Hepatocyte (in vitro differentiated cells): ENCODE results near the gene CD81. TPM values are rescaled to one million over a fixed set of nuclear protein-coding genes. Genes with fewer than 3 reads are reported as not detected.
"Not testable (repeated sequence)": the region's sequence is repeated elsewhere in the genome, so short reads cannot be mapped to it uniquely, and the experiment has no call there.

Experiments
- DNase-seq: peaks from one replicate; pipeline ENCODE4 v3.0.0-alpha.2; 2016; ENCODE audit warnings: low spot score
- H2AFZ ChIP-seq: fragments of 200-600 bp; sonication (generic); 2 replicates; pipeline ENCODE4 v1.6.0; 2016; ENCODE audit warnings: antibody characterized with exemption, mild to moderate bottlenecking
- H3K27ac ChIP-seq: fragments of 200-600 bp; sonication (generic); 2 replicates; pipeline ENCODE4 v1.5.1; 2016; ENCODE audit warnings: mild to moderate bottlenecking
- H3K27me3 ChIP-seq: fragments of 200-600 bp; sonication (generic); 2 replicates; pipeline ENCODE4 v1.6.1; 2016
- H3K36me3 ChIP-seq: fragments of 200-600 bp; sonication (generic); replicated peaks from 2 replicates; pipeline ENCODE4 v1.5.1; 2016; ENCODE audit warnings: low read depth; ENCODE audit not compliant: insufficient read depth
- H3K4me1 ChIP-seq: fragments of 200-600 bp; sonication (generic); 2 replicates; pipeline ENCODE4 v1.5.1; 2016; ENCODE audit warnings: mild to moderate bottlenecking, moderate library complexity; ENCODE audit not compliant: insufficient read depth
- H3K4me2 ChIP-seq: fragments of 200-600 bp; sonication (generic); 2 replicates; pipeline ENCODE4 v1.6.0; 2016
- H3K4me3 ChIP-seq: fragments of 200-600 bp; sonication (generic); 2 replicates; pipeline ENCODE4 v1.5.1; 2016; ENCODE audit warnings: mild to moderate bottlenecking
- H3K79me2 ChIP-seq: fragments of 200-600 bp; sonication (generic); 2 replicates; pipeline ENCODE4 v1.6.0; 2017; ENCODE audit warnings: mild to moderate bottlenecking
- H3K9me2 ChIP-seq: fragments of 200-600 bp; sonication (generic); replicated peaks from 2 replicates; pipeline ENCODE4 v1.6.0; 2017; ENCODE audit warnings: mild to moderate bottlenecking; ENCODE audit not compliant: insufficient read depth
- H3K9me3 ChIP-seq: fragments of 200-600 bp; sonication (generic); 2 replicates; pipeline ENCODE4 v1.5.1; 2016; ENCODE audit warnings: low read depth, mild to moderate bottlenecking
- H4K20me1 ChIP-seq: fragments of 200-600 bp; sonication (generic); 2 replicates; pipeline ENCODE4 v1.6.0; 2016; ENCODE audit warnings: mild to moderate bottlenecking; ENCODE audit not compliant: insufficient read depth, poor library complexity, severe bottlenecking
- EZH2 ChIP-seq: fragments of 200-600 bp; sonication (generic); IDR thresholded peaks from 2 replicates; pipeline ENCODE4 v1.6.1; 2016; ENCODE audit warnings: antibody characterized with exemption, mild to moderate bottlenecking, borderline replicate concordance
- EZH2phosphoT487 ChIP-seq: fragments of 200-600 bp; sonication (generic); IDR thresholded peaks from one replicate; pipeline ENCODE4 v1.6.1; 2018; ENCODE audit warnings: antibody characterized with exemption, mild to moderate bottlenecking, low read depth, moderate library complexity; ENCODE audit not compliant: unreplicated experiment, severe bottlenecking
- WGBS: methylation state at CpG from one replicate; pipeline ENCODE4 v1.1.6; 2016; ENCODE audit warnings: low lambda C conversion rate; ENCODE audit errors: missing lambda C conversion rate; 5-methylcytosine and 5-hydroxymethylcytosine counted together
- polyA plus RNA-seq: library from polyadenylated mRNA; unstranded; fragments of >200 nt; fragmentation: Nextera tagmentation; extraction: Ambion mirVana; gene quantifications from 2 replicates; pipeline ENCODE4 v1.2.1, GENCODE V29; 2016
- total RNA-seq: library from RNA; depleted of rRNA; stranded (reverse); fragments of >200 nt; gene quantifications from 2 replicates; pipeline ENCODE4 v1.2.3, GENCODE V29; 2014
- TF ChIP-seq, protein P1 (sequence below): fragments of 200-600 bp; sonication (generic); IDR thresholded peaks from 2 replicates; pipeline ENCODE4 v1.5.1; 2016; ENCODE audit warnings: antibody characterized with exemption, mild to moderate bottlenecking; ENCODE audit not compliant: poor library complexity

The CD81 gene
- total and polyA plus RNA-seq, 2 experiments from 2014 or later = 233 to 472 TPM

DNA sequence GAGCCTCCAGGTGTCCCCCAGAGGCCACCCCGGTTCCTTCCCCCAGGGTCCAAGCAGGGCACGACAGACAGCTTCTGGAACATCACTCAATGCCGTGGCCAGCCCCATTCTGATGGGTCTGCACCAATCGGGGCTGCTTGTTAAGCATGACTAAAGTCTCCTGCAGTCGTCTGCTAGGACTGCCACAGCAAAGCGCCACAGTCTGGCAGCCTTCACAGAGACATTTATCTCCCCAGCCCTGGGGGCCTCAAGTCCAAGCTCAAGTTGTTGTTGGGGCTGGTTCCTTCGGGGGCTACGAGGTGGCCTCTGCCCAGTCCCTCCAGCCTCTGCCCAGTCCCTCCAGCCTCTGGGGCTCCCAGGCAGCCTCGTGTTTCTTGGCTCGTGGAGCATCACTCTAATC lies 14.0 kb upstream of the CD81 start:
- Histone ChIP-seq H4K20me1 (no peaks in the 10 kb centered on the region), H3K4me2 (no peak overlapping the region)
- TF ChIP-seq, protein P1, sequence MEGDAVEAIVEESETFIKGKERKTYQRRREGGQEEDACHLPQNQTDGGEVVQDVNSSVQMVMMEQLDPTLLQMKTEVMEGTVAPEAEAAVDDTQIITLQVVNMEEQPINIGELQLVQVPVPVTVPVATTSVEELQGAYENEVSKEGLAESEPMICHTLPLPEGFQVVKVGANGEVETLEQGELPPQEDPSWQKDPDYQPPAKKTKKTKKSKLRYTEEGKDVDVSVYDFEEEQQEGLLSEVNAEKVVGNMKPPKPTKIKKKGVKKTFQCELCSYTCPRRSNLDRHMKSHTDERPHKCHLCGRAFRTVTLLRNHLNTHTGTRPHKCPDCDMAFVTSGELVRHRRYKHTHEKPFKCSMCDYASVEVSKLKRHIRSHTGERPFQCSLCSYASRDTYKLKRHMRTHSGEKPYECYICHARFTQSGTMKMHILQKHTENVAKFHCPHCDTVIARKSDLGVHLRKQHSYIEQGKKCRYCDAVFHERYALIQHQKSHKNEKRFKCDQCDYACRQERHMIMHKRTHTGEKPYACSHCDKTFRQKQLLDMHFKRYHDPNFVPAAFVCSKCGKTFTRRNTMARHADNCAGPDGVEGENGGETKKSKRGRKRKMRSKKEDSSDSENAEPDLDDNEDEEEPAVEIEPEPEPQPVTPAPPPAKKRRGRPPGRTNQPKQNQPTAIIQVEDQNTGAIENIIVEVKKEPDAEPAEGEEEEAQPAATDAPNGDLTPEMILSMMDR = no peak
- TF ChIP-seq EZH2phosphoT487 = no peak
- no peak for TF ChIP-seq EZH2

DNA sequence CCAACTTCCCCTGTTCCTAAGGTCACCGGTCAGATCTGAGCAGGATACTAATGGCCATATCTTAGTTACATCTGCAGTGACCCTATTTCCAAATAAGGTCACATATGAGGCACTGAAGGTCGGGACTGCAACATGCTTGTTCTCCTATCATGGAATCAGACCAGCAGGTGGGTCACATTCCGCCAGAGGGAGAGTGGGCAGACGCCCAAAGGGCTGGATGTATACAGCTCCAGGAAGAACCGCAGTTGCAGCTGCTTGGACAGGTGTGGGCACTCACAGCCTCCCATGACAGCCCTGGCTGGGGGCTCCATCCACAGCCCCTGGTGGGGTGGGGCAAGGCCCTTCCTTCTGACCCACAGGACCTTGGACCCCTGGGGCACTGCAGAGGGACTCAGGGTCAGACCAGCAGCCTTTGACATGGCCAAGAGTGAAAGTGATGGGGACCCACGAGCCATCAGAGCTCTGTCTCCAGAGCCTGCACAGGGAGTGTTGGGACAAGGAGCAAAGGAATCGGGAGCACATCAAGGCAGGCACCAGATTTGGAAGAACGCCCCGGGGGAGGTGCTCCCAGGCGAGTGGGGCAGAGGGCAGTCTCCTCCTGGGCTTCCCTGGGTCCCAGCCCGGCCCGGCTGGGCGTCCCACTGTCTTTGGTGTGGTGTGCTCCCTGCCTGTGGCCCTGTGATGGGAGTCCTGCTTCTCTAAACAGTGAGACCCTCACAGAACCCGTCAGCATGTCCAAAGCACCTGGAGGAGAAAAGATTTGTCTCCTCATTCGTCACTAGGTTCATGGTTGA lies 13.3 kb upstream of the CD81 start:
- Histone ChIP-seq H3K79me2 (no peaks in the 10 kb centered on the region), H3K36me3 (no peaks in the 10 kb centered on the region), H4K20me1 (no peaks in the 10 kb centered on the region), H3K4me1 (no peaks in the 10 kb centered on the region), H3K9me3 (no peaks in the 10 kb centered on the region), H2AFZ (no peak overlapping the region), H3K4me2 (no peak overlapping the region), H3K27ac (no peak overlapping the region), H3K9me2 (no peaks in the 10 kb centered on the region), H3K4me3 (no peak overlapping the region), H3K27me3 (no peaks in the 10 kb centered on the region)
- DNase-seq = no peak
- 91% methylated on average over 15 of the region's 15 CpGs for WGBS
- TF ChIP-seq EZH2phosphoT487 (no peak), EZH2 (no peak)
- TF ChIP-seq, protein P1 = no peak

More for the DNA sequence above, 14.0 kb upstream of the CD81 start:
- Histone ChIP-seq H2AFZ (no peak overlapping the region), H3K4me3 (no peak overlapping the region), H3K27ac (no peak overlapping the region), H3K27me3 (no peaks in the 10 kb centered on the region), H3K4me1 (no peaks in the 10 kb centered on the region), H3K36me3 (no peaks in the 10 kb centered on the region), H3K79me2 (no peaks in the 10 kb centered on the region), H3K9me3 (no peaks in the 10 kb centered on the region), H3K9me2 (no peaks in the 10 kb centered on the region)
- DNase-seq = no peak
- 90% methylated on average over 10 of the region's 10 CpGs for WGBS

- H3K9me2 ChIP-seq, H3K36me3 ChIP-seq, H3K4me2 ChIP-seq, H3K27me3 ChIP-seq, H3K4me3 ChIP-seq, H4K20me1 ChIP-seq, H3K79me2 ChIP-seq, H2AFZ ChIP-seq, H3K9me3 ChIP-seq, H3K27ac ChIP-seq, DNase-seq, H3K4me1 ChIP-seq: not testable (repeated sequence)
- WGBS = 93% methylated on average over 12 of the region's 12 CpGs
Observed at GRCh38 chr11:2364386-2364785, 12.7 kb upstream of the CD81 start.

- Histone ChIP-seq H3K27me3 (no peaks in the 10 kb centered on the region), H3K27ac (no peak overlapping the region), H4K20me1 (no peaks in the 10 kb centered on the region), H3K4me3 (no peak overlapping the region), H2AFZ (no peak overlapping the region), H3K4me1 (no peaks in the 10 kb centered on the region), H3K9me3 (no peaks in the 10 kb centered on the region), H3K9me2 (no peaks in the 10 kb centered on the region), H3K79me2 (no peaks in the 10 kb centered on the region), H3K36me3 (no peaks in the 10 kb centered on the region), H3K4me2 (no peak overlapping the region)
- TF ChIP-seq EZH2phosphoT487 = no peak
- TF ChIP-seq EZH2 = no peak
- TF ChIP-seq, protein P1 = no peak
- DNase-seq = no peak
- 91% methylated on average over 16 of the region's 16 CpGs for WGBS
Observed at GRCh38 chr11:2365571-2366210, 11.4 kb upstream of the CD81 start.
